C4-2B (cell line): ENCODE results near the gene HLA-E.
"Not testable (repeated sequence)": the region's sequence is repeated elsewhere in the genome, so short reads cannot be mapped to it uniquely, and the experiment has no call there.

Source experiments
- CTCF ChIP-seq: fragments of 450-650 bp; conservative IDR thresholded peaks from 2 replicates; pipeline ENCODE4 v1.5.1; 2017; ENCODE audit warnings: mild to moderate bottlenecking
- ZFX ChIP-seq: fragments of 450-650 bp; IDR thresholded peaks from 2 replicates; pipeline ENCODE4 v1.6.1; 2017

- TF ChIP-seq CTCF, ZFX: not testable (repeated sequence)
Observed at GRCh38 chr6:30518505-30519145, 29.3 kb downstream of the HLA-E start.
